Breast epithelium (tissue), 3 donors: ENCODE measurements around the gene ISYNA1.

ENCODE experiments used
- POLR2A ChIP-seq: fragments of 450-650 bp; IDR thresholded peaks from one replicate; pipeline ENCODE4 v1.6.1; 2016; ENCODE audit warnings: antibody characterized with exemption, mild to moderate bottlenecking, moderate library complexity
- POLR2AphosphoS5 ChIP-seq, 3 donors: sonication (generic); formaldehyde crosslinking; IDR thresholded peaks; one replicate each; pipeline ENCODE4 v1.6.1; 2017; ENCODE audit warnings: antibody characterized with exemption in 3 of 3
- TF ChIP-seq, protein P1 (sequence below), 3 donors: fragments of 450-650 bp; IDR thresholded peaks; one replicate each; pipeline ENCODE4 v1.5.1; 2016 to 2017; ENCODE audit warnings: antibody characterized with exemption in 3 of 3, mild to moderate bottlenecking in 3 of 3, moderate library complexity in 3 of 3

DNA sequence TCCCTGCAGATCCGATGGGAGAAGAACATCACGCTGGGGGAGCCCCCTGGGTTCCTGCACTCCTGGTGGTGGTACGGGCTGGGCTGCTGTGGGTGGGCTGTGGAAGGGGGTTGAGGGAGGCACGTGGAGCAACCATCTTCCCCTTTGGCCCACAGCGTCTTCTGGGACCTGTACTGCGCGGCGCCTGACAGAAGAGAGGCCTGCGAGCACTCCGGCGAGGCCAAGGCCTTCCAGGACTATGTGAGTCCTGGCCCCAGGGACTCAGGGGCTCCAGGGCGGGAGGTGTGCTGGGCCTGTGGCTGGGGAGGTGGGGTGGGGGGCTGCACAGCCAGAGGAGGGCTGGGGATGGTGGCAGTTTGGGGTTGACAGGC, 10.2 kb downstream of the ISYNA1 start:
- TF ChIP-seq, protein P1, sequence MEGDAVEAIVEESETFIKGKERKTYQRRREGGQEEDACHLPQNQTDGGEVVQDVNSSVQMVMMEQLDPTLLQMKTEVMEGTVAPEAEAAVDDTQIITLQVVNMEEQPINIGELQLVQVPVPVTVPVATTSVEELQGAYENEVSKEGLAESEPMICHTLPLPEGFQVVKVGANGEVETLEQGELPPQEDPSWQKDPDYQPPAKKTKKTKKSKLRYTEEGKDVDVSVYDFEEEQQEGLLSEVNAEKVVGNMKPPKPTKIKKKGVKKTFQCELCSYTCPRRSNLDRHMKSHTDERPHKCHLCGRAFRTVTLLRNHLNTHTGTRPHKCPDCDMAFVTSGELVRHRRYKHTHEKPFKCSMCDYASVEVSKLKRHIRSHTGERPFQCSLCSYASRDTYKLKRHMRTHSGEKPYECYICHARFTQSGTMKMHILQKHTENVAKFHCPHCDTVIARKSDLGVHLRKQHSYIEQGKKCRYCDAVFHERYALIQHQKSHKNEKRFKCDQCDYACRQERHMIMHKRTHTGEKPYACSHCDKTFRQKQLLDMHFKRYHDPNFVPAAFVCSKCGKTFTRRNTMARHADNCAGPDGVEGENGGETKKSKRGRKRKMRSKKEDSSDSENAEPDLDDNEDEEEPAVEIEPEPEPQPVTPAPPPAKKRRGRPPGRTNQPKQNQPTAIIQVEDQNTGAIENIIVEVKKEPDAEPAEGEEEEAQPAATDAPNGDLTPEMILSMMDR (IDR thresholded peaks at IDR 0.05): no peak
- TF ChIP-seq POLR2A (no peak), POLR2AphosphoS5 (IDR thresholded peaks at IDR 0.05) (no peak)
